ENCODE results near the gene SLC31A1.

SLC31A1 gene

GRCh38 chr9:113199683-113200329 lies 21.5 kb upstream of the SLC31A1 start:
- no peaks in the 10 kb centered on the region for H3F3A ChIP-seq (ENCODE audit: insufficient read depth)
- peaks cover 47% of the 10 kb centered on the region; the same call in 1 of the 2 replicates for H3K36me3 ChIP-seq (ENCODE audit: low read length)
- H3K4me2 ChIP-seq (ENCODE audit: low read depth, low read length, poor library complexity, severe bottlenecking) = no peak overlapping the region
- H3K27me3 ChIP-seq (ENCODE audit: low read length) = no peaks in the 10 kb centered on the region
- no peak overlapping the region for H3K4me3 ChIP-seq (ENCODE audit: insufficient read depth, low read length, poor library complexity, severe bottlenecking)
- H4K20me1 ChIP-seq (ENCODE audit: low read depth, low read length) = no peaks in the 10 kb centered on the region
- no peak overlapping the region for H3K9ac ChIP-seq (ENCODE audit: low read length)
- H3K27ac ChIP-seq (ENCODE audit: low read depth, low read length) = no peak overlapping the region
- H3K79me2 ChIP-seq (ENCODE audit: insufficient read depth, low read length) = no peaks in the 10 kb centered on the region
- no peaks in the 10 kb centered on the region for H3K9me3 ChIP-seq (ENCODE audit: insufficient read depth, low read length)
- TF ChIP-seq CTCF (IDR thresholded peaks at IDR 0.05; ENCODE audit: insufficient read depth, low read length, poor library complexity, severe bottlenecking) (no peak), EZH2phosphoT487 (conservative IDR thresholded peaks at IDR 0.05; ENCODE audit: low read length) (no peak)
- no peaks in the 10 kb centered on the region for H3K9me2 ChIP-seq (replicated peaks; ENCODE audit: insufficient read depth, low read length)
- no peak overlapping the region for H2AFZ ChIP-seq (ENCODE audit: low read depth, low read length, severe bottlenecking)

- H3K79me2 ChIP-seq (ENCODE audit: insufficient read depth, low read length) = no peaks in the 10 kb centered on the region
- no peak overlapping the region for H2AFZ ChIP-seq (ENCODE audit: low read depth, low read length, severe bottlenecking)
- no peaks in the 10 kb centered on the region for H3K27me3 ChIP-seq (ENCODE audit: low read length)
- no peaks in the 10 kb centered on the region for H4K20me1 ChIP-seq (ENCODE audit: low read depth, low read length)
- no peak overlapping the region for H3K4me2 ChIP-seq (ENCODE audit: low read depth, low read length, poor library complexity, severe bottlenecking)
- no peaks in the 10 kb centered on the region for H3F3A ChIP-seq (ENCODE audit: insufficient read depth)
- no peak overlapping the region for H3K4me3 ChIP-seq (ENCODE audit: insufficient read depth, low read length, poor library complexity, severe bottlenecking)
- peaks cover 44% of the 10 kb centered on the region; the same call in 1 of the 2 replicates for H3K36me3 ChIP-seq (ENCODE audit: low read length)
- no peak overlapping the region for H3K9ac ChIP-seq (ENCODE audit: low read length)
- no peak overlapping the region for H3K27ac ChIP-seq (ENCODE audit: low read depth, low read length)
- TF ChIP-seq CTCF (IDR thresholded peaks at IDR 0.05; ENCODE audit: insufficient read depth, low read length, poor library complexity, severe bottlenecking) = no peak
- TF ChIP-seq EZH2phosphoT487 (conservative IDR thresholded peaks at IDR 0.05; ENCODE audit: low read length) = no peak
- no peaks in the 10 kb centered on the region for H3K9me3 ChIP-seq (ENCODE audit: insufficient read depth, low read length)
- H3K9me2 ChIP-seq (replicated peaks; ENCODE audit: insufficient read depth, low read length) = no peaks in the 10 kb centered on the region
Observed at GRCh38 chr9:113205432-113205831, 15.9 kb upstream of the SLC31A1 start.

GRCh38 chr9:113205861-113206260 lies 15.5 kb upstream of the SLC31A1 start:
- Histone ChIP-seq H2AFZ (ENCODE audit: low read depth, low read length, severe bottlenecking) (no peak overlapping the region), H3K4me2 (ENCODE audit: low read depth, low read length, poor library complexity, severe bottlenecking) (no peak overlapping the region), H3K79me2 (ENCODE audit: insufficient read depth, low read length) (no peaks in the 10 kb centered on the region), H3F3A (ENCODE audit: insufficient read depth) (no peaks in the 10 kb centered on the region), H3K36me3 (ENCODE audit: low read length) (peaks cover 44% of the 10 kb centered on the region; the same call in 1 of the 2 replicates), H3K9ac (ENCODE audit: low read length) (no peak overlapping the region), H4K20me1 (ENCODE audit: low read depth, low read length) (no peaks in the 10 kb centered on the region), H3K9me3 (ENCODE audit: insufficient read depth, low read length) (no peaks in the 10 kb centered on the region), H3K27ac (ENCODE audit: low read depth, low read length) (no peak overlapping the region), H3K4me3 (ENCODE audit: insufficient read depth, low read length, poor library complexity, severe bottlenecking) (no peak overlapping the region), H3K9me2 (replicated peaks; ENCODE audit: insufficient read depth, low read length) (no peaks in the 10 kb centered on the region), H3K27me3 (ENCODE audit: low read length) (no peaks in the 10 kb centered on the region)
- TF ChIP-seq EZH2phosphoT487 (conservative IDR thresholded peaks at IDR 0.05; ENCODE audit: low read length) (no peak), CTCF (IDR thresholded peaks at IDR 0.05; ENCODE audit: insufficient read depth, low read length, poor library complexity, severe bottlenecking) (no peak)
